ENCODE measurements around the gene PIP4K2A.

GRCh38 chr10:22722626-22723169 lies 8.3 kb upstream of the PIP4K2A start:
- no peak for TF ChIP-seq CTCF (IDR thresholded peaks at IDR 0.05)
- TF ChIP-seq ZFX (IDR thresholded peaks at IDR 0.05; ENCODE audit: borderline replicate concordance), result no peak

Measured in 22Rv1 (cell line).